H9 (cell line): ENCODE data around the gene TSPAN2. TPM values are rescaled to one million over a fixed set of nuclear protein-coding genes. Genes with fewer than 3 reads are reported as not detected.

Source experiments
- DNase-seq: peaks from one replicate; pipeline ENCODE4 v3.0.0-alpha.2; 2017
- H2AFZ ChIP-seq: one replicate; pipeline ENCODE4 v1.6.1; 2013; ENCODE audit warnings: mild to moderate bottlenecking, low read length, control low read depth, moderate library complexity
- H2AK5ac ChIP-seq: 2 replicates; pipeline ENCODE4 v1.6.1; 2013; ENCODE audit warnings: low read length, control low read depth, mixed read lengths; ENCODE audit not compliant: insufficient read length
- H2BK120ac ChIP-seq: one replicate; pipeline ENCODE4 v1.6.1; 2013; ENCODE audit warnings: low read depth, mild to moderate bottlenecking, low read length, control low read depth, inconsistent platforms; ENCODE audit not compliant: poor library complexity, severe bottlenecking
- H2BK12ac ChIP-seq: 2 replicates; pipeline ENCODE4 v1.6.1; 2013; ENCODE audit warnings: low read length, control low read depth, mixed read lengths, low read depth; ENCODE audit not compliant: insufficient read length
- H2BK15ac ChIP-seq: 2 replicates; pipeline ENCODE4 v1.6.1; 2013; ENCODE audit warnings: low read depth, low read length, control low read depth
- H2BK20ac ChIP-seq: one replicate; pipeline ENCODE4 v1.6.1; 2013; ENCODE audit warnings: low read depth, mild to moderate bottlenecking, low read length, control low read depth, inconsistent platforms; ENCODE audit not compliant: poor library complexity, severe bottlenecking
- H2BK5ac ChIP-seq: 2 replicates; pipeline ENCODE4 v1.6.1; 2013; ENCODE audit warnings: low read length, control low read depth, mixed read lengths; ENCODE audit not compliant: insufficient read length
- H3K14ac ChIP-seq: 2 replicates; pipeline ENCODE4 v1.6.1; 2013; ENCODE audit warnings: low read length, control low read depth; ENCODE audit not compliant: insufficient read depth
- H3K18ac ChIP-seq: 2 replicates; pipeline ENCODE4 v1.6.1; 2013; ENCODE audit warnings: low read depth, mild to moderate bottlenecking, mixed read lengths, low read length, control low read depth; ENCODE audit not compliant: insufficient read length
- H3K23ac ChIP-seq: 2 replicates; pipeline ENCODE4 v1.6.1; 2013; ENCODE audit warnings: low read length, control low read depth, mixed read lengths, low read depth; ENCODE audit not compliant: insufficient read length
- H3K23me2 ChIP-seq: 2 replicates; pipeline ENCODE4 v1.6.1; 2013; ENCODE audit warnings: low read depth, mild to moderate bottlenecking, mixed read lengths, low read length, control low read depth; ENCODE audit not compliant: insufficient read length, poor library complexity, severe bottlenecking
- H3K27ac ChIP-seq: 2 replicates; pipeline ENCODE4 v1.5.1; 2013; ENCODE audit warnings: low read length, control low read depth, mixed read lengths, low read depth; ENCODE audit not compliant: insufficient read length
- H3K27me3 ChIP-seq: 2 replicates; pipeline ENCODE4 v1.6.1; 2013; ENCODE audit warnings: low read length, control low read depth, inconsistent platforms; ENCODE audit not compliant: insufficient read depth
- H3K4ac ChIP-seq: 2 replicates; pipeline ENCODE4 v1.6.1; 2013; ENCODE audit warnings: low read depth, mild to moderate bottlenecking, control low read depth, inconsistent platforms, low read length, moderate library complexity
- H3K4me1 ChIP-seq: 2 replicates; pipeline ENCODE4 v1.6.1; 2013; ENCODE audit warnings: low read length, control low read depth, inconsistent platforms; ENCODE audit not compliant: insufficient read depth
- H3K4me2 ChIP-seq: 2 replicates; pipeline ENCODE4 v1.6.1; 2013; ENCODE audit warnings: low read length, control low read depth, mixed read lengths; ENCODE audit not compliant: insufficient read length, insufficient read depth
- H3K56ac ChIP-seq: 2 replicates; pipeline ENCODE4 v1.6.1; 2013; ENCODE audit warnings: low read depth, mild to moderate bottlenecking, mixed read lengths, low read length, control low read depth; ENCODE audit not compliant: insufficient read length
- H3K79me1 ChIP-seq: 2 replicates; pipeline ENCODE4 v1.6.1; 2013; ENCODE audit warnings: low read depth, mild to moderate bottlenecking, moderate library complexity, low read length, control low read depth, inconsistent platforms; ENCODE audit not compliant: insufficient read depth, poor library complexity, severe bottlenecking
- H3K79me2 ChIP-seq: 2 replicates; pipeline ENCODE4 v1.6.1; 2013; ENCODE audit warnings: low read length, control low read depth, inconsistent platforms; ENCODE audit not compliant: insufficient read depth
- H3K9ac ChIP-seq: 2 replicates; pipeline ENCODE4 v1.6.1; 2013; ENCODE audit warnings: low read length, control low read depth, mixed read lengths; ENCODE audit not compliant: insufficient read length; ENCODE audit errors: extremely low read depth
- H3K9me3 ChIP-seq: one replicate; pipeline ENCODE4 v1.6.1; 2013; ENCODE audit warnings: low read depth, low read length, inconsistent platforms; ENCODE audit not compliant: control insufficient read depth
- H3T11ph ChIP-seq: one replicate; pipeline ENCODE4 v1.6.1; 2013; ENCODE audit warnings: mild to moderate bottlenecking, low read length, control low read depth, inconsistent platforms
- H4K20me1 ChIP-seq: one replicate; pipeline ENCODE4 v1.6.1; 2013; ENCODE audit not compliant: control insufficient read depth, insufficient read length, insufficient read depth
- H4K5ac ChIP-seq: 2 replicates; pipeline ENCODE4 v1.6.1; 2013; ENCODE audit warnings: low read depth, mild to moderate bottlenecking, mixed read lengths, low read length, control low read depth; ENCODE audit not compliant: insufficient read length
- H4K8ac ChIP-seq: replicated peaks from 2 replicates; pipeline ENCODE4 v1.6.1; 2013; ENCODE audit warnings: low read length, control low read depth, mixed read lengths, low read depth; ENCODE audit not compliant: insufficient read length
- H4K91ac ChIP-seq: 2 replicates; pipeline ENCODE4 v1.6.1; 2013; ENCODE audit warnings: low read depth, mild to moderate bottlenecking, moderate library complexity, mixed read lengths, low read length, control low read depth; ENCODE audit not compliant: insufficient read length
- H3K27ac Mint-ChIP-seq, 3 experiments: 2 replicates in 2 of 3; 3 replicates in 1 of 3; pipeline ENCODE4 v1.8.0; 2020 to 2021; ENCODE audit warnings: mixed read lengths in 3 of 3, mild to moderate bottlenecking in 1 of 3, moderate library complexity in 1 of 3
- H3K27me3 Mint-ChIP-seq: 2 replicates; pipeline ENCODE4 v1.8.0; 2021; ENCODE audit warnings: low read depth, mild to moderate bottlenecking, moderate library complexity, mixed read lengths
- H3K36me3 Mint-ChIP-seq, 3 experiments: 2 replicates in 2 of 3; 3 replicates in 1 of 3; pipeline ENCODE4 v1.8.0; 2020 to 2021; ENCODE audit warnings: low read depth in 3 of 3, mixed read lengths in 3 of 3; ENCODE audit not compliant: insufficient read depth in 1 of 3
- H3K4me1 Mint-ChIP-seq, 2 experiments: 2 replicates each; pipeline ENCODE4 v1.8.0; 2020; ENCODE audit warnings: mixed read lengths in 2 of 2
- H3K4me3 Mint-ChIP-seq, 2 experiments: 2 replicates in 1 of 2; 3 replicates in 1 of 2; pipeline ENCODE4 v1.8.0; 2020 to 2021; ENCODE audit warnings: mild to moderate bottlenecking in 2 of 2, mixed read lengths in 2 of 2, moderate library complexity in 1 of 2
- H3K9me3 Mint-ChIP-seq, 2 experiments: 2 replicates in 1 of 2; 3 replicates in 1 of 2; pipeline ENCODE4 v1.8.0; 2020; ENCODE audit warnings: mild to moderate bottlenecking in 2 of 2, mixed read lengths in 2 of 2, moderate library complexity in 1 of 2
- CTCF ChIP-seq: fragments of 200-600 bp; sonication (generic); conservative IDR thresholded peaks from 3 replicates; pipeline ENCODE4 v1.8.0; 2021; ENCODE audit warnings: antibody characterized with exemption, mild to moderate bottlenecking
- WGBS: extraction: QIAGEN DNeasy Blood & Tissue Kit; methylation state at CpG from one replicate; pipeline ENCODE4 v1.1.7; 2013; ENCODE audit warnings: missing lambda C conversion rate, low lambda C conversion rate, mixed read lengths; ENCODE audit not compliant: insufficient read length; ENCODE audit errors: extremely low coverage; 5-methylcytosine and 5-hydroxymethylcytosine counted together
- total RNA-seq: library from RNA; stranded (reverse); gene quantifications from 2 replicates; pipeline ENCODE4 v1.2.1, GENCODE V29; 2021

TSPAN2 gene
- total RNA-seq, 1 experiment from 2014 or later = 10.8 TPM

- Histone ChIP-seq H3K9me3 (no peaks in the 10 kb centered on the region), H3K27me3 (no peaks in the 10 kb centered on the region), H3K4ac (no peak overlapping the region), H3K9ac (no peak overlapping the region), H4K5ac (no peak overlapping the region), H2AFZ (no peak overlapping the region), H2AK5ac (no peak overlapping the region), H3K56ac (no peak overlapping the region), H2BK15ac (no peak overlapping the region), H2BK20ac (no peak overlapping the region), H4K8ac (no peak overlapping the region), H2BK12ac (no peak overlapping the region), H3K79me2 (no peaks in the 10 kb centered on the region), H3K23ac (no peak overlapping the region), H2BK5ac (no peak overlapping the region), H4K91ac (no peak overlapping the region), H4K20me1 (no peaks in the 10 kb centered on the region), H3K4me1 (peaks cover 3% of the 10 kb centered on the region; the same call in 1 of the 2 replicates), H3K27ac (no peak overlapping the region), H3T11ph (no peak overlapping the region), H3K79me1 (no peaks in the 10 kb centered on the region), H3K4me2 (no peak overlapping the region), H2BK120ac (no peak overlapping the region), H3K14ac (no peak overlapping the region), H3K18ac (no peak overlapping the region), H3K23me2 (no peaks in the 10 kb centered on the region)
- Mint-ChIP-seq H3K4me3 (no peak overlapping the region), H3K9me3 (no peaks in the 10 kb centered on the region; a peak in 1 of 5 replicates), H3K27me3 (peaks cover 2% of the 10 kb centered on the region), H3K36me3 (no peaks in the 10 kb centered on the region), H3K27ac (no peak overlapping the region), H3K4me1 (peaks cover 23 to 29% of the 10 kb centered on the region in 2 experiments)
- no peak for DNase-seq
- no peak for TF ChIP-seq CTCF
- WGBS = no CpG with 5 or more reads among the region's 6 CpGs
Measured at GRCh38 chr1:115082949-115083348, 6.4 kb downstream of the TSPAN2 start.
